HG03442 (cell line): ENCODE results near the gene ANKMY1.

Experiments used
- ATAC-seq: cut with Tn5 transposase; IDR thresholded peaks from one replicate; pipeline ENCODE4 v1.9.1; 2021; ENCODE audit warnings: mild to moderate bottlenecking, moderate library complexity; ENCODE audit not compliant: unreplicated experiment

Gene ANKMY1

DNA sequence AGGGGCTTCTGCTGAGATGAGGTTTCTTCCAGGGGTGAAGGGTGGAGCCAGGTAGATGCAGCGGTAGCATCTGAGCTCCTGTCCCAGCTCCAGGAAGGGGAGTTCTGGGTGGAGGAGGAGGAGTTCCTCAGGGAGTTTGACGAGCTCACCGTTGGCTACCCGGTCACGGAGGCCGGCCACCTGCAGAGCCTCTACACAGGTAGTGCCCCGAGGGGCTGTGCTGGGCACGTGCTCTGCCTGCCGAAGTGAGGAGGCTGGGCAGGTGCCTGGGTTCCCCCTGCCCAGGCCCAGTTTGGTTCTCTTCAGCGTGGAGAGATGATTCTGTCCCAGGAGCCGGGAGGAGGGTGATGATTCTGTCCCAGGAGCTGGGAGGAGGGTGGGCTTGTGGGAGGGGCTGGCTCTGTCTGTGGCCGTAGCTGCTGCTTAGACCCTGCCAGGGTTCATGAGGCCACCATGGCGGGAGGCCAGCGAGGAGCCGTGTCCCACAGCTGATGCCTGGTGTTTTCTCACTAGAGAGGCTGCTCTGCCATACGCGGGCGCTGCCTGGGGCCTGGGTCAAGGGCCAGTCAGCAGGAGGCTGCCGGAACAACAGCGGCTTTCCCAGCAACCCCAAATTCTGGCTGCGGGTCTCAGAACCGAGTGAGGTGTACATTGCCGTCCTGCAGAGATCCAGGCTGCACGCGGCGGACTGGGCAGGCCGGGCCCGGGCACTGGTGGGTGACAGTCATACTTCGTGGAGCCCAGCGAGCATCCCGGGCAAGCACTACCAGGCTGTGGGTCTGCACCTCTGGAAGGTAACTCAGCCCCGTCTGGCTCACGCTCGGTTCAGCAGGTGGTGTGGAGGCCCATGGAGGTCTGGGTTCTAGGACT, 37.0 kb upstream of the ANKMY1 start:
- no peak for ATAC-seq

- ATAC-seq: no peak
These were observed 36.1 kb upstream of the ANKMY1 start for GRCh38 chr2:240593703-240594451.

DNA sequence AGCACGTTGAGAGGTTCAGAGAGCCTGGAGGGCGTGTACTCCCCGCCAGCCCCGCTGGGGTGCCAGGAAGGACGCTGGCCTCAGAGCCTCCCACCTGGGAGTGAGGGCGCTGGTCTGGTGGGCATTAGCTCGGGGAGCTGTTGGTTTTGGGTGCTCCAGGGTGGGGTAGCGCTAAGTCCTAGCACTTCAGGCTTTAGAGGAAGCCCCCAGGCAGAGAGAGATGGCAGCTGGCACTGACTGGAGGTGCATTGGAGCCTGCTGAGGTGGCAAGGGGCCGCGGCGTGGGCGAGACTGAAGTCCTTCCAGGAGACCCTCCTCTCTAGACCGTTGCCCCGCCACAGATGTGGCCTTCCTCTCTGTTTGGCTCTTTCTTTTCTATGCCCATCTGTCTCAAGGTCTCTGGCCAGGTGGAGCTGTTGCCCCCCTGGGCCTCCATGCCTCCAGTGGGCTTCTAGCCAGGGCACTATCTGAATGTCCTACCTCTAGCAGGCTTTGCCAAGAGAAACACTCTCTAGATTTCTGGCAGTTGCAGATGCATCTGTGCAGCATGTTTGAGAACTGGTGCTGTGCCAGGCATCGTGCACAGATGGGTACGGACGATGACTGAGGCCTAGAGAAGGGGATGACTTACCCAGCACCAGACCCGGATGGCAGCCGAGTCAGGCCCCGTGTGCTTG, 35.4 kb upstream of the ANKMY1 start:
- no peak for ATAC-seq

- no peak for ATAC-seq
These were observed 34.0 kb upstream of the ANKMY1 start for GRCh38 chr2:240591784-240592183.

GRCh38 chr2:240591226-240591625, 33.4 kb upstream of the ANKMY1 start:
- ATAC-seq: no peak

DNA sequence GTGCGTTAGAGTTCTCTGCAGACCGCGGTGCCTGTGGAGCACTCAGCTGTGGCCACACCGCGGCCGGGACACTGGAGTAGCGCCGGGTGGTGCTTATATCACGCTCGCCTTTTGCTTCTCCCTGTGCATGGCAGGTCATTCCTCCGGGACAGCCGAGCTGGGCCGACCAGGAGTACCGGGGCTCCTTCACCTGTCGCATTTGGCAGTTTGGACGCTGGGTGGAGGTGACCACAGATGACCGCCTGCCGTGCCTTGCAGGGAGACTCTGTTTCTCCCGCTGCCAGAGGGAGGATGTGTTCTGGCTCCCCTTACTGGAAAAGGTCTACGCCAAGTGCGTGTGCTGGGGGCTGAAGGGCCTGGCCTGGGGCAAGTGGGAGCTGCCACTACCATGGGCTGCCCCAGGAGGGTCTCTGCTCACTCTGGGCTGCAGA, 32.9 kb upstream of the ANKMY1 start:
- no peak for ATAC-seq

GRCh38 chr2:240589850-240590525, 32.2 kb upstream of the ANKMY1 start:
- no peak for ATAC-seq

GRCh38 chr2:240589375-240589774, 31.6 kb upstream of the ANKMY1 start:
- ATAC-seq: no peak

DNA sequence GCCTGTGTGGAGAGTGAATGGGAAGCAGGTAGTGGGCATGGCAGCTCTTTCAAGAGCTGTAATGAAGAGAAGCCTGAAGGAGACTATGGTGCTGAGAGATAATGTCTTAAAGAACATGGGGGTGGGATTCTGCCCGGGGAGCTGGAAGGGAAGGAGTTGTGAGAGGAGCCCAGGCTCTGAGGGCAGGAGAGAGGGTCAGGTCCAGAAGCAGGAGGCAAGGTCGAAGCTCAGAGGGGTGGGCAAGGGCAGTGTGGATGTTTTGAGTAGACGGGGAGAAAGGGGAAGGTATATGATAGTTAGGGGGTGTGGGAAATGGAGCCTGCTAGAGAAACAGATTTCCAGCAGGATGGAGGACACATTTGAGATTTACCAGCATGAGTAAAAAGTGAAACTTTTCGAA, 30.9 kb upstream of the ANKMY1 start:
- ATAC-seq: no peak

- no peak for ATAC-seq
These were observed 30.3 kb upstream of the ANKMY1 start for GRCh38 chr2:240588006-240588655.

DNA sequence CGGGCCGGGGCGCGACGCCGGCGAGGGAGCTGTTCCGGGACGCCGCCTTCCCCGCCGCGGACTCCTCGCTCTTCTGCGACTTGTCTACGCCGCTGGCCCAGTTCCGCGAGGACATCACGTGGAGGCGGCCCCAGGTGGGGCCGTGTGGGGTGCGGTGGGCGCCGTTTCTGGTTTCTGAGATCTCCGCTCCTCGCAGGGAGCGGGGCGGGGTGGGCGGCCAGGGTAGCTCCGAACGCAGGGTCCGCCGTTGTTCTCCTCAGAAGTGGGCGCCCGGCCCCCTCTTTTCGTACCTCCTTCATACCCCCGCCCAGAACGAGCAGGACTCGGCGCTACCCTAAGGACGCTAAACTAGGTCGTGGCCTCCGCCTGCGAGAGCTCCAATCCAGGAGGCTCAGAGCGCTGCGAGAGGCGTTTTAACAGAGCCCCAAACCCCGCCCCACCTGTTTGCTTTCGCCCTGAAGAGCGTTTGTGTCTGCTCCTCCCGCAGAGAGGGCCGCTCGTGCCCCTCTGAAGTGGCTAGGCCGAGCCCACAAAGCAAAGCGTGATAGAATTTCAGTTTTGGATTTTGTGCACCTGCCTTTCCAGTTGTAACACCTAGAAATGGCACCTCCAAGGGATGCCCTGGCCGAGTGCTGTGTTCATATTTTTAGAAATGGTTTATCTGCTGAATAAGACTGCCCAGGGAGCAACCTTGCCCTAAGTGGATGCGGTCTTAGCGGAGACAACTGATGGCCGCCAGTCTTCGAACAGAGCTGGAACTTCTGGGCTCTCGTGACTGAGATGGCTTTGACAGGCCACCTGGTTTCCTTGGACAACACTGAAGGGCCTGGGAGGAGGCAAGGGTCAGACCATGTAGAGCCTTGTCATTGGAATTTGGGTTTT, 29.4 kb upstream of the ANKMY1 start:
- ATAC-seq: peak; percentile 12

DNA sequence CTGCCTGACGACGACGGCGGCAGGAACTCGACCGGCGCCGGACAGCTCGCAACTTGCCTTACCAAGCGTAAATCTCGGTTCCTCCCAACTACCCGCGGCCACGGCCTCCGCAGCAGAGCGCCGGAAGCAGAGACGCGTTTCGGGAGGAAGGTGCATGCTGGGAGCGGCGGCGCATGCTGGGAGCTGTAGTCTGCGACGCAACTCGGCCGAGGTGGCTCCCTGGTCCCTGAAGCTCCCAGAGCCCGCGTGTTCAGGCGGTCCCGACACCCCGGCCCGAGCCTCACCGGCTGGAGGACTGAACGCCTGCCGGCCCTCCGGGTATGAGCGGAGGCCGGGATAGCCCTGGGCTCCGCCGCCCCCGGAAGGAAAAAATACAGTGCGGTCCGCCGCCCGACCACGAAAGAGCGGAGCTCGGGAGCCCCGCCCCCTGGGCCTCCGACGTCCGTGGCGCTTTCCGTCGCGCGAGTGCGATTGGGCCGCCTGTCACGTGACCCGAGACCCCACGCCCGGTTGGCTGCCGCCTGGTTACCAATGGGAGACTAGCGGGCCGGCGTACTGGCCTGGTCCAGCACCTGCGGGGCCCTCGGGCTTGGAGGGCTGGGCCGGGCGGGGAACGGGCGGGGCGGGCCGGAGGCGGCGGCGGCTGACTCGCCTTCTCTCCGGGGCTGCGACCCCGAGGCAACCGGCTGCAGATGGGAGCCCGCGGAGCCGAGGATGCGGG, 28.6 kb upstream of the ANKMY1 start, which contains the start of gene CAPN10:
Gene CAPN10, plus strand, starts transcription at position 537 of the 721 bp plus-strand sequence. Its CDS starts 178 bp downstream, at position 715.
- peak; percentile 46 for ATAC-seq

DNA sequence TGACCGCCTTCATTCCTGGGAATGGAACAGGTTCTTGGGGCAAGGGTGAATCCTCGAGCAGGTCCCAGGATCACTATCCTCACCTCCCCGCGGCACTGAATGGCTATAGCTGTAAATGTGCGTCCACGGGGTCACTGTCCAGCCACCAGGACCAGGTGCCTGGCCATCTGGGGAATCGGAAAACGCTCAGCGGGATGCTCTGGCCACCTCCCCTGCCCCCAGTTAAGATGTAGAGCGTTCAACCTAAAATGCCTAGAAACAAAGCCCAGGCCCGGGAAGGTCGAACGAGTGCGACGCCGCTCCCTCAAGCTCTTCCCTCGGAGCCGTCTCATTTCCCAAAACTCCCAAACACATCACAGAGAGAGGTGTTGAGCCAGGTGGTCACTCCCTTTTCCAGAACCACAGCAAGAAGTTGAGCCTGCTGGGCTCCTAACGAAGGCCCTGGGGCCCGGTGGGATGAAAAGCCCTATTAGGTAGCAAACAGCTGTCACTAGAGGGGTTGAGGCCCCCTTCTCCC, 28.0 kb upstream of the ANKMY1 start:
- no peak for ATAC-seq

GRCh38 chr2:240585101-240585500, 27.3 kb upstream of the ANKMY1 start:
- ATAC-seq: peak; percentile 19

DNA sequence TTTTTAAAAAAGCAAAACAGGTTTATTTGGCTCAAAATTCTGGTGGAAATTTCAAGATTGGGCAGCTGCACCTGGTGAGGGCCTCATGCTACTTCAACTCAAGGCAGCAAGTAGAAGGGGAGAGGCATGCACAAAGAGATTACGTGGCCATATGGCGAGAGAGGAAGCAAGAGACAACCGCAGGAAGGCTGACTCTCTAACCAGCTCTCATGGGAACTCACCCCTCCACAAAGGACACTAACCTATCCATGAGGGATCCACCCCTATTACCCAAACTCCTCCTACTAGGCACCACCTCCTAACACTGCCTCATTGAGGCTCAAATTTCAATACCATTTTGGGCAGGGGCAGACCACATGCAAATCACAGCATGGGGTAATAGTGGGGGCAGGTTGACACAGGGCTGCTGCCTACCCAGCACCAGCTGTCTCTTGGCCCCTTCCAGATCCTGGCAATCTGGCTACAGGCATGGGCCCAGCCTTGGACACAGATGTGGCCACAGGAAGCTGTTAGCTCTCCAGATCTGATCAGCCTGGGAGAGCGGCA, 26.8 kb upstream of the ANKMY1 start:
- ATAC-seq: peak; percentile 50

DNA sequence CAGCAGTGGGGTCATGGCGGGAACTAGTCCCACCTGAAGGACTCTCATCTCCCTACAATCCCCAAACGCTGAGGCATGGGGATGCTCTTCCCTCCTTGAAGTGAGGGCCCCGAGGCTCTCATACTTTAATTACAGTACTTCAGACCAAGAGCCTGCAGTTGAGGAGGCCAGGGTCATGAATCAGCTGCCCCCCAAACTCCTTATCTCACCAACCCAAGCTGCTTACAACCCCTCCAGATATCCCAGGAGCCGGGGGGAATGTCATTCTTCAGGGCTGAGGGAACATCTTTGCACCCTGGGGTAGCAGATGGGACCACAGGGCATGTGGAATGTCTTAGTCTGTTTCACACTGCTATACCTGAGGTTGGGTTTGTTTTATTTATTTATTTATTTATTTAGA, 26.0 kb upstream of the ANKMY1 start:
- ATAC-seq: no peak

DNA sequence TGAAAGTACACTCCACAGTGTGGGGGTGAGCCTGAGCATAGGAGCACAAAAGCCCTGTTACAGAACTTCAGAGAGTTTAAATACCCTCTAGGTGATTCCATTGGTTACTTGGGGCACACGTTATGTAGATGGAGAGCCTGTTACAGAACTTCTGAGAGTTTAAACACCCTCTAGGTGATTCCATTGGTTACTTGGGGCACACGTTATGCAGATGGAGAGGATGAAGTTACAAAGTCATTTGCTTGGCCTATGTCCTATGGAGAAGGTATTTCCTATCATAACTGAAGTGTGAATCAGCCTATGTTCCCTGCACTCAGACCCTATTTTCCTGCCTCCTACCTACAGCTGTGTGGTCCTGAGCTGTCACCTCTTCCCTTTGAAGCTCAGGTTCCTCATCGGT, 25.0 kb upstream of the ANKMY1 start:
- no peak for ATAC-seq

DNA sequence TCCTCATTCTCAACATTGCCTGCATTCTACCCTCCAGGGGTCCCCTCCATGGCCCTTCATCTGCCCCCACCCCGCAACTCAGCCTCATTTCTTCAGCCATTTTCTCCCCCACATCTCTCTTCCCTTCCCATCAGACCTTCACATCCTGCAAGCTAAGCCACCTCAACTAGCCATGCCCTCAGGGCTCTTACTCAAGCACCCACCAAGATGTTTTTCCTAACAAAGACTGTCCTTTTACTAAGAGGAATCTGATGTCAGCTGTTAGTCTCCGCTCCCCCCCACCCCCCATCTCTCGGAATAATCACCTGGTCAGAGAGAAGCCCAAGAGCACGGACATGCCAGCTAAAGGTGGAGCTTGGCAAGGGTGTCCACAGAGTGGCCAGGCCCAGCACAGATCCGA, 24.0 kb upstream of the ANKMY1 start:
- no peak for ATAC-seq
